ENCODE data around the gene B3GAT3. TPM values are rescaled to one million over a fixed set of nuclear protein-coding genes. Genes with fewer than 3 reads are reported as not detected.

B3GAT3 gene
- total and polyA plus RNA-seq, 2 donors (not counting 3 experiments of a cell fraction or from before 2014, with no cell fraction given): 31.6 to 37.2 TPM

- H3K27me3 ChIP-seq (ENCODE audit: control insufficient read depth in 2 of 2, insufficient read depth in 2 of 2, low read length in 2 of 2): no peaks in the 10 kb centered on the region
- ChIA-PET POLR2A (no interaction called here), CTCF (no interaction called here)
- H3K4me2 ChIP-seq (ENCODE audit: insufficient read depth, low read length): no peak overlapping the region
- dilution Hi-C loops (cut with MboI; ENCODE audit: extremely low pct_ligation_motif_present, low sequenced_read_pairs) (no loop called here), intact Hi-C loops (cut with micrococcal nuclease) (no loop called here)
- no peaks in the 10 kb centered on the region for H3K79me2 ChIP-seq (ENCODE audit: control insufficient read depth, insufficient read depth, low read length)
- peaks cover 34 to 60% of the 10 kb centered on the region in 2 experiments for H3K36me3 ChIP-seq (ENCODE audit: control insufficient read depth in 2 of 2, extremely low read depth in 1 of 2, insufficient read depth in 2 of 2, low read length in 2 of 2)
- no peaks in the 10 kb centered on the region for H3K4me1 ChIP-seq (ENCODE audit: control insufficient read depth, extremely low read depth, insufficient read depth, low read length)
- H3K9me1 ChIP-seq (replicated peaks; ENCODE audit: control insufficient read depth, extremely low read depth, insufficient read depth, low read length): no peaks in the 10 kb centered on the region
- no peak for TF ChIP-seq JUN (IDR thresholded peaks at IDR 0.05; ENCODE audit: borderline replicate concordance, insufficient read depth, insufficient read length, low read depth)
- TF ChIP-seq, protein P1, sequence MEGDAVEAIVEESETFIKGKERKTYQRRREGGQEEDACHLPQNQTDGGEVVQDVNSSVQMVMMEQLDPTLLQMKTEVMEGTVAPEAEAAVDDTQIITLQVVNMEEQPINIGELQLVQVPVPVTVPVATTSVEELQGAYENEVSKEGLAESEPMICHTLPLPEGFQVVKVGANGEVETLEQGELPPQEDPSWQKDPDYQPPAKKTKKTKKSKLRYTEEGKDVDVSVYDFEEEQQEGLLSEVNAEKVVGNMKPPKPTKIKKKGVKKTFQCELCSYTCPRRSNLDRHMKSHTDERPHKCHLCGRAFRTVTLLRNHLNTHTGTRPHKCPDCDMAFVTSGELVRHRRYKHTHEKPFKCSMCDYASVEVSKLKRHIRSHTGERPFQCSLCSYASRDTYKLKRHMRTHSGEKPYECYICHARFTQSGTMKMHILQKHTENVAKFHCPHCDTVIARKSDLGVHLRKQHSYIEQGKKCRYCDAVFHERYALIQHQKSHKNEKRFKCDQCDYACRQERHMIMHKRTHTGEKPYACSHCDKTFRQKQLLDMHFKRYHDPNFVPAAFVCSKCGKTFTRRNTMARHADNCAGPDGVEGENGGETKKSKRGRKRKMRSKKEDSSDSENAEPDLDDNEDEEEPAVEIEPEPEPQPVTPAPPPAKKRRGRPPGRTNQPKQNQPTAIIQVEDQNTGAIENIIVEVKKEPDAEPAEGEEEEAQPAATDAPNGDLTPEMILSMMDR (IDR thresholded peaks at IDR 0.05; ENCODE audit: extremely low read depth in 1 of 2, insufficient read depth in 1 of 2, low read depth in 1 of 2, low read length in 2 of 2): peak in 1 of 2 donors; percentile 12
- DNase-seq (ENCODE audit: low read depth, low spot score) (no peak), FAIRE-seq (no peak)
- H4K20me1 ChIP-seq (replicated peaks; ENCODE audit: control insufficient read depth, extremely low read depth, insufficient read depth, low read length): no peaks in the 10 kb centered on the region
- no peak overlapping the region for H3K9ac ChIP-seq (replicated peaks; ENCODE audit: extremely low read depth, insufficient read depth, low read length)
- no peak overlapping the region for H2AFZ ChIP-seq (ENCODE audit: low read depth, low read length)
- BruUV-seq (replicated peaks): no TSS peak
- H3K27ac ChIP-seq (ENCODE audit: insufficient read depth, low read depth, low read length): no peak overlapping the region
- no peaks in the 10 kb centered on the region for H3K9me3 ChIP-seq (replicated peaks; ENCODE audit: control insufficient read depth, insufficient read depth, low read length)
- H3K4me3 ChIP-seq (replicated peaks in 1 of 3; ENCODE audit: insufficient read depth in 1 of 3, low read depth in 1 of 3, low read length in 3 of 3): no peak overlapping the region
Measured at GRCh38 chr11:62627713-62628112, 5.9 kb upstream of the B3GAT3 start.

DNA sequence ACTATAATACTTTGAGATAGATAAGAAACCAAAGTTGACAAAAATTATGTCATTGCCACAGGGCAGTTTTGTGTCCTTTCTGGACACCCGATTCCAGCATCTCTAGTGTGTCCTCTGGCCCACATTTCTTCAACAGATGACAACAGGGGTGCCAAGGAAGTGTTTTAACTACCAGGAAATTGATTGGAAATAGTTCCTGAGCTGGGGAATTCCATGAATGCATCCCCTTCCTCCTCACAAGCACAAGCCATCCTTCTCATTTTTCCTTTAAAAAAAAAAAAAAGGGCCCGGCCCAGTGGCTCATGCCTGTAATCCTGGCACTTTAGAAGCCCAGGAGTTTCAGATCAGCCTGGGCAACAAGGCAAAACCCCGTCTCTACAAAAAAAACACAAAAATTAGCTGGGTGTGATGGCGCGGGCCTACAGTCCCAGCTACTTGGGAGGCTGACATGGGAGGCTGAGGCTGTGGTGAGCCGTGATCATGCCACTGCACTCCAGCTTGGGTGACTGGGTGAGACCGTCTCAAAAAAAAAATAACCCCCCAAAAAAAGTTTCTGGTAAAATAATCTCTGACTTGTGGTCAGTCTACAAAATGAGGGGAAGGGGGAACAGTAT lies 797 bp upstream of the B3GAT3 start:
- peak overlapping the region; percentile 18 for H3K4me2 ChIP-seq (ENCODE audit: insufficient read depth, low read length)
- intact Hi-C loops (cut with micrococcal nuclease) (loop anchor here (1.0 to 2.0 kb wide), 2 partner anchors 24 to 32 kb away; partner anchors contain the start of genes GANAB and TUT1), dilution Hi-C loops (cut with MboI; ENCODE audit: extremely low pct_ligation_motif_present, low sequenced_read_pairs) (no loop called here)
- no peaks in the 10 kb centered on the region for H3K9me1 ChIP-seq (replicated peaks; ENCODE audit: control insufficient read depth, extremely low read depth, insufficient read depth, low read length)
- FAIRE-seq (no peak), DNase-seq (ENCODE audit: low read depth, low spot score) (no peak)
- H3K79me2 ChIP-seq (ENCODE audit: control insufficient read depth, insufficient read depth, low read length): peaks cover 6% of the 10 kb centered on the region
- ChIA-PET POLR2A (interaction anchor here (1.1 to 3.1 kb wide), 3 partner anchors 21 to 42 kb away, joined by 5 to 14 read pairs (median 8); partner anchors contain the start of genes C11orf98, CSKMT, MTA2 and TUT1), CTCF (interaction anchor here (0.5 to 2.2 kb wide), 6 partner anchors 10 to 228 kb away, joined by 3 to 30 read pairs (median 6); partner anchors contain the start of genes EML3, ROM1 and TUT1)
- H2AFZ ChIP-seq (ENCODE audit: low read depth, low read length): peak overlapping the region; percentile 41
- peaks cover 8 to 23% of the 10 kb centered on the region in 2 experiments for H3K36me3 ChIP-seq (ENCODE audit: control insufficient read depth in 2 of 2, extremely low read depth in 1 of 2, insufficient read depth in 2 of 2, low read length in 2 of 2)
- no peaks in the 10 kb centered on the region for H3K27me3 ChIP-seq (ENCODE audit: control insufficient read depth in 2 of 2, insufficient read depth in 2 of 2, low read length in 2 of 2)
- peak overlapping the region; percentile 65 for H3K9ac ChIP-seq (replicated peaks; ENCODE audit: extremely low read depth, insufficient read depth, low read length)
- H3K4me1 ChIP-seq (ENCODE audit: control insufficient read depth, extremely low read depth, insufficient read depth, low read length): peaks cover 15% of the 10 kb centered on the region
- BruUV-seq (replicated peaks): TSS peak; percentile 97
- H4K20me1 ChIP-seq (replicated peaks; ENCODE audit: control insufficient read depth, extremely low read depth, insufficient read depth, low read length): no peaks in the 10 kb centered on the region
- H3K27ac ChIP-seq (ENCODE audit: insufficient read depth, low read depth, low read length): peak overlapping the region; percentile 88
- no peak overlapping the region for H3K4me3 ChIP-seq (replicated peaks in 1 of 3; ENCODE audit: insufficient read depth in 1 of 3, low read depth in 1 of 3, low read length in 3 of 3)
- TF ChIP-seq POLR2A (IDR thresholded peaks at IDR 0.05; ENCODE audit: low read depth, low read length): no peak
- no peak for TF ChIP-seq MYC (IDR thresholded peaks at IDR 0.05; ENCODE audit: low read depth, low read length)
- TF ChIP-seq POLR2AphosphoS5 (IDR thresholded peaks at IDR 0.05; ENCODE audit: insufficient read depth, low read depth, low read length): no peak
- no peak for TF ChIP-seq GATA2 (IDR thresholded peaks at IDR 0.05; ENCODE audit: insufficient read depth, insufficient read length, low read depth, low read length)
- TF ChIP-seq, protein P1 (IDR thresholded peaks at IDR 0.05; ENCODE audit: extremely low read depth in 1 of 2, insufficient read depth in 1 of 2, low read depth in 1 of 2, low read length in 2 of 2): no peak
- no peak for TF ChIP-seq EZH2 (IDR thresholded peaks at IDR 0.05; ENCODE audit: borderline replicate concordance, low read depth, low read length, severe bottlenecking)
- TF ChIP-seq, protein P2, sequence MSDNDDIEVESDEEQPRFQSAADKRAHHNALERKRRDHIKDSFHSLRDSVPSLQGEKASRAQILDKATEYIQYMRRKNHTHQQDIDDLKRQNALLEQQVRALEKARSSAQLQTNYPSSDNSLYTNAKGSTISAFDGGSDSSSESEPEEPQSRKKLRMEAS (IDR thresholded peaks at IDR 0.05; ENCODE audit: insufficient read depth, insufficient read length): no peak
- TF ChIP-seq JUN (IDR thresholded peaks at IDR 0.05; ENCODE audit: borderline replicate concordance, insufficient read depth, insufficient read length, low read depth): no peak
- TF ChIP-seq FOS (IDR thresholded peaks at IDR 0.05; ENCODE audit: borderline replicate concordance, insufficient read depth, low read length): no peak
- H3K9me3 ChIP-seq (replicated peaks; ENCODE audit: control insufficient read depth, insufficient read depth, low read length): no peaks in the 10 kb centered on the region

Measured in endothelial cell of umbilical vein (primary cell).